ENCODE measurements around the gene EIF3J. TPM values are rescaled to one million over a fixed set of nuclear protein-coding genes. Genes with fewer than 3 reads are reported as not detected.
"Not testable (repeated sequence)": the region's sequence is repeated elsewhere in the genome, so short reads cannot be mapped to it uniquely, and the experiment has no call there.

The EIF3J gene
- total RNA-seq, 1 donor from 2014 or later, result 47.9 TPM

DNA sequence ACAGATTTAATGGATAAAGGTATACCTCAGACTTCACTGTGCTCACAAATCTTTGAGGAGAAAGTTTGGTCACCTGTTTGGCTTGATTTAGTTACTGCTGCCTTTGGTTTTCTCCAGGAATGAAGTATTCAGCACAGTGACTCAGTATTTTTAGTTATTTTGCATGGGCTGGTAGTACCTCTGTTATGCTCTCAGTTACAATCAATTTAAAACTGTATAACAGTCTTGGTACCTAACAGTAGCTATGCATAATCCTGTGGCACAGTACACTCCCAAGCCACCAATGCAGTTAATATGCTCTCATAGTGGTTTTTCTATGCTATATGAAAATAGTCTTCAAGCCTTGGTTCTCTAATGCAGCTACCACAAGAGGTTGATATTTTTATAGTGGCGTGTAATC is 11.9 kb upstream of the EIF3J start:
- no peaks in the 10 kb centered on the region for H3K4me1 ChIP-seq
- no peak for DNase-seq (ENCODE audit: extremely low spot score in 2 of 2)
- peaks cover 0 to 5% of the 10 kb centered on the region in 2 donors for H3K36me3 ChIP-seq
- intact Hi-C loops (cut with DNase I), result no loop called here
- TF ChIP-seq, protein P1, sequence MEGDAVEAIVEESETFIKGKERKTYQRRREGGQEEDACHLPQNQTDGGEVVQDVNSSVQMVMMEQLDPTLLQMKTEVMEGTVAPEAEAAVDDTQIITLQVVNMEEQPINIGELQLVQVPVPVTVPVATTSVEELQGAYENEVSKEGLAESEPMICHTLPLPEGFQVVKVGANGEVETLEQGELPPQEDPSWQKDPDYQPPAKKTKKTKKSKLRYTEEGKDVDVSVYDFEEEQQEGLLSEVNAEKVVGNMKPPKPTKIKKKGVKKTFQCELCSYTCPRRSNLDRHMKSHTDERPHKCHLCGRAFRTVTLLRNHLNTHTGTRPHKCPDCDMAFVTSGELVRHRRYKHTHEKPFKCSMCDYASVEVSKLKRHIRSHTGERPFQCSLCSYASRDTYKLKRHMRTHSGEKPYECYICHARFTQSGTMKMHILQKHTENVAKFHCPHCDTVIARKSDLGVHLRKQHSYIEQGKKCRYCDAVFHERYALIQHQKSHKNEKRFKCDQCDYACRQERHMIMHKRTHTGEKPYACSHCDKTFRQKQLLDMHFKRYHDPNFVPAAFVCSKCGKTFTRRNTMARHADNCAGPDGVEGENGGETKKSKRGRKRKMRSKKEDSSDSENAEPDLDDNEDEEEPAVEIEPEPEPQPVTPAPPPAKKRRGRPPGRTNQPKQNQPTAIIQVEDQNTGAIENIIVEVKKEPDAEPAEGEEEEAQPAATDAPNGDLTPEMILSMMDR (IDR thresholded peaks at IDR 0.05), result no peak
- TF ChIP-seq POLR2A (IDR thresholded peaks at IDR 0.05) (no peak), POLR2AphosphoS5 (IDR thresholded peaks at IDR 0.05; ENCODE audit: insufficient read depth in 1 of 2, low read depth in 1 of 2) (no peak)
- H3K4me3 ChIP-seq, result no peak overlapping the region
- H3K27me3 ChIP-seq, result no peaks in the 10 kb centered on the region
- no peak overlapping the region for H3K27ac ChIP-seq
- H3K9me3 ChIP-seq, result no peaks in the 10 kb centered on the region

DNA sequence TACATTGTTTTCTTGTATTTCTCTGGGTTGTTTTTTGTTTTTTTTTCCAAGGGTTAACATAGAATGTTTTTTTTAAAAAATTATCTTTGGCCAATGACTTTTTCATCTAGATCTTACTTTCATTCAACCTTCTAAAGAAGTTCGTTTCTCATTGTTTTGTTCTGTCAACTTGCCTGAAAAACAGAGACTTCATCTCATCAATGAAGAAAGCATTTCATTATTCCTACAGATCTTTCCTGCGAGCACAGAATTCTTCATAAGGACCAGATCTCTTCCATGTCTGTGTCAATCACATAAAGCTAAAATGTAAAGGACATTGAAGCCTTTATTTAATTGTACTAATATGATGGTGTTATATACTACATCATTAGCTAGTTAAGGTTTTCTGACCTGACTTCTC is 9.7 kb upstream of the EIF3J start:
- intact Hi-C loops (cut with DNase I), result no loop called here
- Histone ChIP-seq H3K36me3 (peaks cover 0 to 2% of the 10 kb centered on the region in 2 donors), H3K27me3 (no peaks in the 10 kb centered on the region), H3K9me3 (no peaks in the 10 kb centered on the region), H3K27ac (no peak overlapping the region), H3K4me3 (no peak overlapping the region), H3K4me1 (no peaks in the 10 kb centered on the region)
- no peak for DNase-seq (ENCODE audit: extremely low spot score in 2 of 2)
- TF ChIP-seq, protein P1 (IDR thresholded peaks at IDR 0.05), result no peak
- TF ChIP-seq POLR2AphosphoS5 (IDR thresholded peaks at IDR 0.05; ENCODE audit: insufficient read depth in 1 of 2, low read depth in 1 of 2) (no peak), POLR2A (IDR thresholded peaks at IDR 0.05) (no peak)

DNA sequence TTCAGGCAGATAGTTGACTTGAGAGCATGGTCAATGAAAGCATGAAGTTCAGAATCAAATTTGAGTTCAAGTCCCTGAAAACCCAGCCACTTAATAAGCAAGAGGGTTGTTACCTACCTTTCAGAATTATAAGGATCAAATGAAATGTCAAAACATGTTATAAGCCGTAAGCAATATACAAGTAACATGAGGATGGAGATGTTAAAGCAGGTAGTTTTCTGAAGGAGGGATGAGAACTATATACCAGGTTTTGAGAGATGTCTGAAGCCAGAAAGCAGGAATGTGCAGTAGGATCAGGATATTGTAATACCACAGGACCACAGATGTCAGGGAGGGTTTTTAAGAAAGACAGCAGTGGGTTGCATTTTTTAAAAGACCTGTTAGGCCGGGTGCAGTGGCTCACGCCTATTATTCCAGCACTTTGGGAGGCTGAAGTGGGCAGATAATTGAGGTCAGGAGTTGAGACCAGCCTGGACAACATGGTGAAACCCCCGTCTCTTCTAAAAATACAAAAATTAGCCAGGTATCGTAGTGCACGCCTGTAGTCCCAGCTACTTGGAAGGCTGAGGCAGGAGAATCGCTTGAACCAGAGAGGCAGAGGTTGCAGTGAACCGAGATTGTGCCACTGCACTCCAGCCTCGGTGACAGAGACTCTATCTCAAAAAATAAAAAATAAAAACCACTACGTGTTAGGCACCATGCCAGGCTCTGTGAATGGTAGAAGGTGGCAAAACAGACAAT is 6.9 kb upstream of the EIF3J start:
- intact Hi-C loops (cut with DNase I), result no loop called here

DNA sequence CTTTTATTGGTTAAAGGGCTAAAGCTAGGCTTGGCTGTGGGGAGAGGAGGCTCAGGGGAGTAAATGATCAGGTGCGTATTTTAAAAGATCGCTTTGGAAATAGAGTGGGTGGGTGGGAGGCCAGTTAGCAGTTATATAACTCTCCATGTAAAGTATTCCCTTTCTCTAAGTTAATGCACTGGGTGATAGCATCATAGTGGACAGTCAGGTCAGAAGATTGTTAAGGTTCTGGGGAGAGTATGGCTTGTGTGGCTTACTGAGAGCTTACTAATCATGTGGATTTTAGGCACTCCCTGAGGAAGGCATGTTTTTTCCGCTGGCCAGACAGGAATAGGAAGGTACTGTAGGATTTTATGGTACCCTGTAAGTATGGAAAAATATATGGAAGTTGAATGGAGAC is 6.3 kb upstream of the EIF3J start:
- Histone ChIP-seq H3K27ac (no peak overlapping the region), H3K9me3 (no peaks in the 10 kb centered on the region), H3K27me3 (no peaks in the 10 kb centered on the region), H3K4me1 (peaks cover 10% of the 10 kb centered on the region), H3K4me3 (no peak overlapping the region), H3K36me3 (no peaks in the 10 kb centered on the region)
- intact Hi-C loops (cut with DNase I), result no loop called here
- TF ChIP-seq, protein P1 (IDR thresholded peaks at IDR 0.05), result no peak
- TF ChIP-seq POLR2A (IDR thresholded peaks at IDR 0.05) (no peak), POLR2AphosphoS5 (IDR thresholded peaks at IDR 0.05; ENCODE audit: insufficient read depth in 1 of 2, low read depth in 1 of 2) (no peak)
- DNase-seq (ENCODE audit: extremely low spot score in 2 of 2), result no peak

More for the DNA sequence above, 6.9 kb upstream of the EIF3J start:
- Histone ChIP-seq H3K4me1 (peaks cover 4% of the 10 kb centered on the region), H3K27ac (no peak overlapping the region), H3K4me3 (no peak overlapping the region), H3K36me3 (no peaks in the 10 kb centered on the region), H3K9me3 (no peaks in the 10 kb centered on the region), H3K27me3 (no peaks in the 10 kb centered on the region)
- TF ChIP-seq, protein P1 (IDR thresholded peaks at IDR 0.05), result no peak
- TF ChIP-seq POLR2AphosphoS5 (IDR thresholded peaks at IDR 0.05; ENCODE audit: insufficient read depth in 1 of 2, low read depth in 1 of 2), result no peak
- no peak for TF ChIP-seq POLR2A (IDR thresholded peaks at IDR 0.05)
- DNase-seq (ENCODE audit: extremely low spot score in 2 of 2), result no peak

DNA sequence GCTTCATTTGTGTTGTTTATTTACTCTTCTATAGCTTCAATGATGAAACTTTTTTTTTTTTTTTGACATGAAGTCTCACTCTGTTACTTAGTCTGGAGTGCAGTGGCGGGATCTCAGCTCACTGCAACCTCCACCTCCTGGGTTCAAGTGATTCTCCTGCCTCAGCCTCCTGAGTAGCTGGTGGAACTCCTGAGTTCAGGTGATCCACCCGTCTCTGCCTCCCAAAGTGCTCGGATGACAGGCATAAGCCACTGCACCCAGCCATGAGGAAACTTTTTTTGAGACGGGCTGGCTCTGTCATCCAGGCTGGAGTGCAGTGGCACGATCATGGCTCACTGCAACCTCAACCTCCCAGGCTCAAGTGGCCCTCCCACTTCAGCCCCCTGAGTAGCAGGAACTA is 4.7 kb upstream of the EIF3J start:
- DNase-seq (ENCODE audit: extremely low spot score in 2 of 2); intact Hi-C loops (cut with DNase I); H3K9me3 ChIP-seq; H3K27ac ChIP-seq; H3K27me3 ChIP-seq; H3K4me3 ChIP-seq; H3K36me3 ChIP-seq: not testable (repeated sequence)
- peaks cover 16% of the 10 kb centered on the region for H3K4me1 ChIP-seq
